IMR-90 (cell line): ENCODE results near the gene SLC35F3. TPM values are rescaled to one million over a fixed set of nuclear protein-coding genes. Genes with fewer than 3 reads are reported as not detected.
"Not testable (repeated sequence)": the region's sequence is repeated elsewhere in the genome, so short reads cannot be mapped to it uniquely, and the experiment has no call there.

Experiments
- ATAC-seq: fragments of 200-7000 bp; cut with Tn5 transposase; 2 replicates; pipeline ENCODE4 v1.9.1; 2020; ENCODE audit warnings: low read depth, mild to moderate bottlenecking, moderate library complexity
- BruUV-seq: library from RNA; stranded (reverse); fragments of 400-500 nt; replicated peaks from 2 replicates; lab custom pipeline; 2021; lab: Mats Ljungman, UMichigan
- CTCF ChIA-PET: fragments of 300-600 bp; formaldehyde crosslinking; extraction: SDS; loops from one replicate; lab custom pipeline; 2021; ENCODE audit warnings: antibody characterized with exemption; lab: Yijun Ruan, JAX
- POLR2A ChIA-PET: fragments of 300-600 bp; sonication (Branson Sonifier 250); formaldehyde crosslinking; loops from one replicate; lab custom pipeline; 2022; ENCODE audit warnings: antibody characterized with exemption; ENCODE audit not compliant: unreplicated experiment; lab: Charles Lee
- DNase-seq: peaks from one replicate; pipeline ENCODE4 v3.0.0; 2013
- H2AFZ ChIP-seq: replicated peaks from 2 replicates; pipeline ENCODE3; 2013; ENCODE audit warnings: low read length, mild to moderate bottlenecking; ENCODE audit not compliant: poor library complexity
- H2AK5ac ChIP-seq: 2 replicates; pipeline ENCODE4 v1.6.1; 2013; ENCODE audit warnings: low read depth, low read length, inconsistent platforms
- H2AK9ac ChIP-seq: replicated peaks from 2 replicates; pipeline ENCODE3; 2013; ENCODE audit warnings: mild to moderate bottlenecking, low read depth, low read length, moderate library complexity; ENCODE audit not compliant: poor library complexity
- H2BK120ac ChIP-seq: 2 replicates; pipeline ENCODE4 v1.6.1; 2013; ENCODE audit warnings: low read depth, low read length, inconsistent platforms
- H2BK15ac ChIP-seq: 3 replicates; pipeline ENCODE4 v1.6.1; 2013; ENCODE audit warnings: low read depth, low read length, inconsistent platforms
- H2BK20ac ChIP-seq: 2 replicates; pipeline ENCODE4 v1.6.1; 2013; ENCODE audit warnings: low read depth, mild to moderate bottlenecking, inconsistent platforms, low read length, moderate library complexity
- H2BK5ac ChIP-seq: 2 replicates; pipeline ENCODE4 v1.6.1; 2013; ENCODE audit warnings: mild to moderate bottlenecking, low read depth, low read length, inconsistent platforms; ENCODE audit not compliant: poor library complexity, severe bottlenecking
- H3K14ac ChIP-seq: replicated peaks from 2 replicates; pipeline ENCODE4 v1.6.1; 2013; ENCODE audit warnings: low read depth, low read length, inconsistent platforms
- H3K18ac ChIP-seq: 2 replicates; pipeline ENCODE4 v1.6.1; 2013; ENCODE audit warnings: low read depth, low read length, control low read depth
- H3K23ac ChIP-seq: 2 replicates; pipeline ENCODE4 v1.6.1; 2013; ENCODE audit warnings: low read depth, low read length, inconsistent platforms
- H3K27ac ChIP-seq: 2 replicates; pipeline ENCODE4 v1.5.1; 2013; ENCODE audit warnings: mild to moderate bottlenecking, control low read depth, low read length; ENCODE audit not compliant: insufficient read depth
- H3K27me3 ChIP-seq: 2 replicates; pipeline ENCODE4 v1.6.1; 2013; ENCODE audit warnings: low read length; ENCODE audit not compliant: control insufficient read depth, insufficient read depth
- H3K36me3 ChIP-seq: 2 replicates; pipeline ENCODE4 v1.6.1; 2013; ENCODE audit warnings: low read length, mixed read lengths; ENCODE audit not compliant: control insufficient read depth, insufficient read depth
- H3K4ac ChIP-seq: 2 replicates; pipeline ENCODE4 v1.6.1; 2013; ENCODE audit warnings: low read depth, low read length, inconsistent platforms
- H3K4me1 ChIP-seq: 2 replicates; pipeline ENCODE4 v1.6.1; 2013; ENCODE audit warnings: low read length, mixed read lengths; ENCODE audit not compliant: control insufficient read depth, insufficient read depth
- H3K4me2 ChIP-seq: 2 replicates; pipeline ENCODE4 v1.6.1; 2013; ENCODE audit warnings: low read depth, mild to moderate bottlenecking, control low read depth, low read length, moderate library complexity
- H3K4me3 ChIP-seq: 2 replicates; pipeline ENCODE4 v1.5.1; 2013; ENCODE audit warnings: low read depth, mild to moderate bottlenecking, control low read depth, low read length, moderate library complexity; ENCODE audit not compliant: insufficient read depth
- H3K56ac ChIP-seq: 2 replicates; pipeline ENCODE4 v1.6.1; 2013; ENCODE audit warnings: low read length, inconsistent platforms; ENCODE audit not compliant: insufficient read depth; ENCODE audit errors: extremely low read depth
- H3K79me1 ChIP-seq, 2 experiments: 2 replicates each; pipeline ENCODE4 v1.6.1; 2013; ENCODE audit warnings: low read length in 2 of 2, inconsistent platforms in 1 of 2, low read depth in 1 of 2
- H3K9ac ChIP-seq: 2 replicates; pipeline ENCODE4 v1.6.1; 2013; ENCODE audit warnings: low read depth, low read length, control low read depth
- H3K9me1 ChIP-seq: 2 replicates; pipeline ENCODE4 v1.6.1; 2013; ENCODE audit warnings: low read length, inconsistent platforms; ENCODE audit not compliant: insufficient read depth
- H3K9me3 ChIP-seq: 2 replicates; pipeline ENCODE4 v1.6.1; 2013; ENCODE audit warnings: low read length; ENCODE audit not compliant: control insufficient read depth, insufficient read depth
- H4K20me1 ChIP-seq: 2 replicates; pipeline ENCODE4 v1.6.1; 2013; ENCODE audit warnings: low read length, inconsistent platforms; ENCODE audit not compliant: insufficient read depth
- H4K5ac ChIP-seq: 2 replicates; pipeline ENCODE4 v1.6.1; 2013; ENCODE audit warnings: mild to moderate bottlenecking, low read depth, low read length, control low read depth
- H4K8ac ChIP-seq, 2 experiments: 2 replicates each; pipeline ENCODE4 v1.6.1; 2013; ENCODE audit warnings: low read depth in 2 of 2, low read length in 2 of 2, control low read depth in 1 of 2, inconsistent platforms in 1 of 2
- H4K91ac ChIP-seq: 2 replicates; pipeline ENCODE4 v1.6.1; 2013; ENCODE audit warnings: low read depth, low read length, inconsistent platforms; ENCODE audit not compliant: insufficient read depth
- CEBPB ChIP-seq: IDR thresholded peaks from 2 replicates; pipeline ENCODE4 v1.6.1; 2012; ENCODE audit warnings: low read depth, low read length, improper control_type of control experiment
- CHD1 ChIP-seq: IDR thresholded peaks from 2 replicates; pipeline ENCODE4 v1.6.1; 2012; ENCODE audit warnings: low read depth, low read length, improper control_type of control experiment
- MAFK ChIP-seq: IDR thresholded peaks from 2 replicates; pipeline ENCODE4 v1.6.1; 2012; ENCODE audit warnings: low read depth, low read length, improper control_type of control experiment
- POLR2A ChIP-seq: IDR thresholded peaks from 2 replicates; pipeline ENCODE4 v1.6.1; 2012; ENCODE audit warnings: mild to moderate bottlenecking, low read depth, low read length
- RAD21 ChIP-seq: IDR thresholded peaks from 2 replicates; pipeline ENCODE4 v1.6.1; 2012; ENCODE audit warnings: low read length, improper control_type of control experiment
- RCOR1 ChIP-seq: IDR thresholded peaks from 2 replicates; pipeline ENCODE4 v1.6.1; 2012; ENCODE audit warnings: mild to moderate bottlenecking, low read length, improper control_type of control experiment; ENCODE audit not compliant: insufficient replicate concordance
- RFX5 ChIP-seq: IDR thresholded peaks from 2 replicates; pipeline ENCODE4 v1.8.0; 2012; ENCODE audit warnings: low read depth, mild to moderate bottlenecking, low read length, moderate library complexity
- SMC3 ChIP-seq: fragments of 150-350 bp; IDR thresholded peaks from 2 replicates; pipeline ENCODE4 v1.6.1; 2016; ENCODE audit warnings: low read depth, mild to moderate bottlenecking, antibody characterized with exemption, low read length, moderate library complexity
- WGBS, 2 experiments: methylation state at CpG; one replicate each; pipeline versions ENCODE4 v1.1.5 to v1.1.7; 2013; ENCODE audit warnings: missing lambda C conversion rate in 2 of 2; ENCODE audit not compliant: insufficient read length in 1 of 2; ENCODE audit errors: extremely low coverage in 2 of 2; 5-methylcytosine and 5-hydroxymethylcytosine counted together
- dilution Hi-C: fragments of 300-500 bp; cut with HindIII; formaldehyde crosslinking; loops from one replicate; pipeline ENCODE4 v1.14.3; 2018; ENCODE audit warnings: low sequenced_read_pairs; ENCODE audit not compliant: unreplicated experiment
- in situ Hi-C: fragments of 300-500 bp; cut with MboI; formaldehyde crosslinking; loops from 3 replicates; pipeline ENCODE4 v1.14.3; 2019; ENCODE audit warnings: low sequenced_read_pairs, inconsistent platforms, mixed read lengths
- intact Hi-C: fragments of 100-400 bp; cut with micrococcal nuclease; formaldehyde crosslinking; loops from 2 replicates; pipeline ENCODE4 v1.10.0; 2022
- polyA plus RNA-seq, 3 experiments: library from polyadenylated mRNA; depleted of rRNA; stranded (reverse); fragments of >200 nt; gene quantifications; 2 replicates each; pipeline ENCODE4 v1.2.3, GENCODE V29; 2012; ENCODE audit warnings: low replicate concordance in 1 of 3
- total RNA-seq: library from RNA; depleted of rRNA; stranded (reverse); fragments of >200 nt; gene quantifications from 2 replicates; pipeline ENCODE4 v1.2.3, GENCODE V29; 2012

Gene SLC35F3
- total and polyA plus RNA-seq, 2 of the 4 experiments (the other 2 are of a cell fraction) = under 0.01 to 0.17 TPM

GRCh38 chr1:234120327-234120944 is 216.0 kb downstream of the SLC35F3 start:
- no peak overlapping the region for H3K4ac ChIP-seq
- no peaks in the 10 kb centered on the region for H3K27me3 ChIP-seq
- H2BK20ac ChIP-seq = no peak overlapping the region
- H3K4me2 ChIP-seq = no peak overlapping the region
- no peak overlapping the region for H2AK5ac ChIP-seq
- H2BK120ac ChIP-seq = no peak overlapping the region
- H3K23ac ChIP-seq = no peak overlapping the region
- dilution Hi-C loops (no loop called here), intact Hi-C loops (no loop called here), in situ Hi-C loops (loop anchor here (25.0 kb wide), 1 partner anchor 467 kb away; no protein-coding TSS in a partner anchor)
- POLR2A ChIA-PET = no interaction called here
- no peaks in the 10 kb centered on the region for H3K36me3 ChIP-seq
- WGBS, 2 experiments = 18% methylated on average over 2 of the region's 7 CpGs; no CpG with 5 or more reads in 1 of the 2 experiments
- no peak overlapping the region for H3K18ac ChIP-seq
- no peaks in the 10 kb centered on the region for H3K79me1 ChIP-seq
- DNase-seq (no peak), ATAC-seq (no peak)
- no peak overlapping the region for H3K4me3 ChIP-seq
- peak overlapping the region; percentile 41 for H2AFZ ChIP-seq
- no peak overlapping the region for H4K8ac ChIP-seq
- H4K5ac ChIP-seq = no peak overlapping the region
- H3K9ac ChIP-seq = no peak overlapping the region
- no peak overlapping the region for H3K14ac ChIP-seq
- H2BK15ac ChIP-seq = no peak overlapping the region
- CTCF ChIA-PET = no interaction called here
- H3K27ac ChIP-seq = no peak overlapping the region
- H3K56ac ChIP-seq = no peak overlapping the region
- no peaks in the 10 kb centered on the region for H4K20me1 ChIP-seq
- no peak for TF ChIP-seq RAD21
- TF ChIP-seq CHD1 = no peak
- no peak for TF ChIP-seq POLR2A
- TF ChIP-seq RFX5 = no peak
- TF ChIP-seq SMC3 = no peak
- TF ChIP-seq CEBPB = no peak
- TF ChIP-seq MAFK = no peak
- TF ChIP-seq RCOR1 = no peak
- BruUV-seq = no TSS peak
- H2AK9ac ChIP-seq = no peak overlapping the region
- no peak overlapping the region for H4K91ac ChIP-seq
- no peak overlapping the region for H2BK5ac ChIP-seq
- no peaks in the 10 kb centered on the region for H3K9me3 ChIP-seq
- no peaks in the 10 kb centered on the region for H3K4me1 ChIP-seq
- H3K9me1 ChIP-seq = peaks cover 3% of the 10 kb centered on the region; the same call in 1 of the 2 replicates

GRCh38 chr1:234121659-234122058 is 217.2 kb downstream of the SLC35F3 start:
- CTCF ChIA-PET, BruUV-seq, DNase-seq, H3K4me1 ChIP-seq, H3K9me1 ChIP-seq, POLR2A ChIA-PET, dilution Hi-C loops, H4K20me1 ChIP-seq, H3K4me3 ChIP-seq, H3K9ac ChIP-seq, ATAC-seq, H3K14ac ChIP-seq, H3K9me3 ChIP-seq, H3K4me2 ChIP-seq, H2BK120ac ChIP-seq, H3K79me1 ChIP-seq, H3K27ac ChIP-seq, H2BK15ac ChIP-seq, H3K4ac ChIP-seq, H3K23ac ChIP-seq, intact Hi-C loops, H2BK20ac ChIP-seq, H2BK5ac ChIP-seq, H3K18ac ChIP-seq, H4K5ac ChIP-seq, H2AK5ac ChIP-seq, H3K27me3 ChIP-seq, H4K91ac ChIP-seq, H3K36me3 ChIP-seq, H4K8ac ChIP-seq, H2AK9ac ChIP-seq, H2AFZ ChIP-seq, H3K56ac ChIP-seq: not testable (repeated sequence)
- in situ Hi-C loops = loop anchor here (25.0 kb wide), 1 partner anchor 466 kb away; no protein-coding TSS in a partner anchor
- WGBS, 2 experiments = no CpG with 5 or more reads among the region's 3 CpGs
